ENCODE measurements around the gene SCAMP2. TPM values are rescaled to one million over a fixed set of nuclear protein-coding genes. Genes with fewer than 3 reads are reported as not detected.

Gene SCAMP2
- total RNA-seq, 1 experiment from 2014 or later: 30.1 TPM

DNA sequence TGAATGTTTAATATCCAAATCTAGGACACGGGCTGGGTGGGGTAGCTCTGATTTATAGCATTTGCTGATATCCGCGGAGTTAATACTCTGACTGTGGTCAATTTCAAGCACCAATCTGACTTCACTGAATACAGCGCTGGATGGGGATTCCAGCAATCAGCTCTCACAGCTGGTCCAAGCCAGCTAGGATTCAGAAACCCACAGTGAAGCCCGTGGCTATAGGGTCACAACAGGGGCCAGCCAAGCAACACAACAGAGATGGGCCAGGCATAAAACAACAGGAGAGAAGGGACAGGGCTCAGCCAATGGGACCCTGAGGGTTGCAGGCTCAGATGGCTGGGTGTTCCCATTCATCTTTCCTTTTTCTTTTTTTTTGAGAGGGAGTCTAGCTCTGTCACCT, 65.9 kb downstream of the SCAMP2 start:
- Histone ChIP-seq H3K9me3 (ENCODE audit: low read length) (no peaks in the 10 kb centered on the region), H2AFZ (ENCODE audit: low read length) (no peak overlapping the region), H3K79me2 (ENCODE audit: low read length) (no peaks in the 10 kb centered on the region), H3F3A (ENCODE audit: low read length, unreplicated experiment) (no peaks in the 10 kb centered on the region), H4K20me1 (ENCODE audit: low read length) (no peaks in the 10 kb centered on the region), H3K27me3 (ENCODE audit: low read length) (no peaks in the 10 kb centered on the region), H3K9me2 (replicated peaks; ENCODE audit: low read length) (no peaks in the 10 kb centered on the region), H3K27ac (ENCODE audit: low read length) (no peak overlapping the region), H3K9ac (ENCODE audit: low read length) (no peak overlapping the region), H3K36me3 (ENCODE audit: low read depth, low read length) (peaks cover 13% of the 10 kb centered on the region; the same call in 1 of the 2 replicates), H3K4me1 (ENCODE audit: insufficient read depth, low read length) (peaks cover 3% of the 10 kb centered on the region; the same call in 1 of the 2 replicates), H3K4me2 (ENCODE audit: low read length) (no peak overlapping the region), H3K4me3 (ENCODE audit: low read length) (no peak overlapping the region)
- intact Hi-C loops (cut with micrococcal nuclease): no loop called here
- no TSS peak for BruUV-seq (replicated peaks)
- no peak for TF ChIP-seq EZH2phosphoT487 (IDR thresholded peaks at IDR 0.05; ENCODE audit: borderline replicate concordance, low read length)
- TF ChIP-seq EZH2 (IDR thresholded peaks at IDR 0.05; ENCODE audit: low read length, unreplicated experiment): no peak
- TF ChIP-seq, protein P1, sequence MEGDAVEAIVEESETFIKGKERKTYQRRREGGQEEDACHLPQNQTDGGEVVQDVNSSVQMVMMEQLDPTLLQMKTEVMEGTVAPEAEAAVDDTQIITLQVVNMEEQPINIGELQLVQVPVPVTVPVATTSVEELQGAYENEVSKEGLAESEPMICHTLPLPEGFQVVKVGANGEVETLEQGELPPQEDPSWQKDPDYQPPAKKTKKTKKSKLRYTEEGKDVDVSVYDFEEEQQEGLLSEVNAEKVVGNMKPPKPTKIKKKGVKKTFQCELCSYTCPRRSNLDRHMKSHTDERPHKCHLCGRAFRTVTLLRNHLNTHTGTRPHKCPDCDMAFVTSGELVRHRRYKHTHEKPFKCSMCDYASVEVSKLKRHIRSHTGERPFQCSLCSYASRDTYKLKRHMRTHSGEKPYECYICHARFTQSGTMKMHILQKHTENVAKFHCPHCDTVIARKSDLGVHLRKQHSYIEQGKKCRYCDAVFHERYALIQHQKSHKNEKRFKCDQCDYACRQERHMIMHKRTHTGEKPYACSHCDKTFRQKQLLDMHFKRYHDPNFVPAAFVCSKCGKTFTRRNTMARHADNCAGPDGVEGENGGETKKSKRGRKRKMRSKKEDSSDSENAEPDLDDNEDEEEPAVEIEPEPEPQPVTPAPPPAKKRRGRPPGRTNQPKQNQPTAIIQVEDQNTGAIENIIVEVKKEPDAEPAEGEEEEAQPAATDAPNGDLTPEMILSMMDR (conservative IDR thresholded peaks at IDR 0.05; ENCODE audit: low read depth, low read length): no peak
- ChIA-PET POLR2A (ENCODE audit: unreplicated experiment) (no interaction called here), CTCF (no interaction called here)
- ATAC-seq: no peak
- DNase-seq: no peak

DNA sequence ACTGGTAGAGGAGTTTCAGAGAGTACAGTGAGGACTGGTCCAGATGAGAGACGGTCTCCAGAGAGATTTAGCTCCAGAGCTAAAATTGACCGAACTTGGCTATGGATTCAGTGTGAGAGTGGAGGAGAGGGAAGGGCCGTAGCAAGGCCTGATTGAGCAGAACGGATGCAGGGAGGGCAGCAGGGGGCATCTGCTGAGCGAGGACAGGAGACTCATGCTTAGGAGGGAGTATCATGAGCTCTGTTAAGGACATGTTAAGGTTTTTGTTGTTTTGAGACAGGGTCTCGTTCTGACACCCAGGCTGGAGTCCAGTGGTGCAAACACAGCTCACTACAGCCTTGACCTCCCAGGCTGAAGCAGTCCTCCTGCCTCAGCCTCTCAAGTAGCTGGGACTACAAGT, 68.2 kb downstream of the SCAMP2 start:
- no peak overlapping the region for H3K9ac ChIP-seq (ENCODE audit: low read length)
- H3K4me1 ChIP-seq (ENCODE audit: insufficient read depth, low read length): peaks cover 3% of the 10 kb centered on the region; the same call in 1 of the 2 replicates
- DNase-seq (no peak), ATAC-seq (no peak)
- H3K27me3 ChIP-seq (ENCODE audit: low read length): no peaks in the 10 kb centered on the region
- no peak overlapping the region for H3K4me2 ChIP-seq (ENCODE audit: low read length)
- BruUV-seq (replicated peaks): no TSS peak
- no peak overlapping the region for H3K27ac ChIP-seq (ENCODE audit: low read length)
- H3K4me3 ChIP-seq (ENCODE audit: low read length): no peak overlapping the region
- POLR2A ChIA-PET (ENCODE audit: unreplicated experiment): interaction anchor here (0.6 kb wide), 1 partner anchor 344 kb away, joined by 3 read pairs; no protein-coding TSS in a partner anchor
- TF ChIP-seq EZH2 (IDR thresholded peaks at IDR 0.05; ENCODE audit: low read length, unreplicated experiment): no peak
- no peak for TF ChIP-seq EZH2phosphoT487 (IDR thresholded peaks at IDR 0.05; ENCODE audit: borderline replicate concordance, low read length)
- TF ChIP-seq, protein P1 (conservative IDR thresholded peaks at IDR 0.05; ENCODE audit: low read depth, low read length): no peak
- intact Hi-C loops (cut with micrococcal nuclease): no loop called here
- no peaks in the 10 kb centered on the region for H3K9me3 ChIP-seq (ENCODE audit: low read length)
- H3K9me2 ChIP-seq (replicated peaks; ENCODE audit: low read length): no peaks in the 10 kb centered on the region
- H3K79me2 ChIP-seq (ENCODE audit: low read length): no peaks in the 10 kb centered on the region
- H2AFZ ChIP-seq (ENCODE audit: low read length): no peak overlapping the region
- CTCF ChIA-PET: no interaction called here
- no peaks in the 10 kb centered on the region for H3F3A ChIP-seq (ENCODE audit: low read length, unreplicated experiment)
- H3K36me3 ChIP-seq (ENCODE audit: low read depth, low read length): peaks cover 32% of the 10 kb centered on the region
- no peaks in the 10 kb centered on the region for H4K20me1 ChIP-seq (ENCODE audit: low read length)

DNA sequence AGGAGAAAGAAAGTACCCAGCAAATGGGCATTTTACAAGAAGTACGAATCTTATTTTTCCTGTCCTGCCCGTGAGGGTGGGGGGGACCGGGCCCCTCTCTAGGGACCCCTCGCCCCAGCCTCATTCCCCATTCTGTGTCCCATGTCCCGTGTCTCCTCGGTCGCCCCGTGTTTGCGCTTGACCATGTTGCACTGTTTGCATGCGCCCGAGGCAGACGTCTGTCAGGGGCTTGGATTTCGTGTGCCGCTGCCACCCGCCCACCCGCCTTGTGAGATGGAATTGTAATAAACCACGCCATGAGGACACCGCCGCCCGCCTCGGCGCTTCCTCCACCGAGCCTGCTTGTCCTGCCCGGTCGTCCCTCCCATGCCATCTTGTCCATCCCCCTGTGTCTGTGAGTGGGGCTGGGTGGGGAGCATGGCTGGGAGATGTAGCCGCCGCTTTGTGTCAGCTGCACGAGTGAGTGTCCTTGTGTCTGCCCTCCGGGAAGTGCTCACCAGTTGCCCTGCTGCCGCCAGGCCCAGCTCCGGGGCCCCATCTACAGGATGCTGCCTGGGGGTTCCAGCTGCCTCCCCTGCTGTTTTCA, 70.2 kb downstream of the SCAMP2 start:
- ATAC-seq (no peak), DNase-seq (no peak)
- Histone ChIP-seq H3K4me1 (ENCODE audit: insufficient read depth, low read length) (no peaks in the 10 kb centered on the region), H3K79me2 (ENCODE audit: low read length) (no peaks in the 10 kb centered on the region), H3K4me3 (ENCODE audit: low read length) (no peak overlapping the region), H3F3A (ENCODE audit: low read length, unreplicated experiment) (no peaks in the 10 kb centered on the region), H3K27me3 (ENCODE audit: low read length) (no peaks in the 10 kb centered on the region), H2AFZ (ENCODE audit: low read length) (no peak overlapping the region), H3K9ac (ENCODE audit: low read length) (no peak overlapping the region), H3K9me2 (replicated peaks; ENCODE audit: low read length) (no peaks in the 10 kb centered on the region), H3K9me3 (ENCODE audit: low read length) (no peaks in the 10 kb centered on the region), H3K36me3 (ENCODE audit: low read depth, low read length) (peaks cover 32% of the 10 kb centered on the region), H3K27ac (ENCODE audit: low read length) (no peak overlapping the region), H4K20me1 (ENCODE audit: low read length) (no peaks in the 10 kb centered on the region), H3K4me2 (ENCODE audit: low read length) (no peak overlapping the region)
- intact Hi-C loops (cut with micrococcal nuclease): no loop called here
- no TSS peak for BruUV-seq (replicated peaks)
- TF ChIP-seq EZH2phosphoT487 (IDR thresholded peaks at IDR 0.05; ENCODE audit: borderline replicate concordance, low read length): no peak
- no peak for TF ChIP-seq EZH2 (IDR thresholded peaks at IDR 0.05; ENCODE audit: low read length, unreplicated experiment)
- TF ChIP-seq, protein P1 (conservative IDR thresholded peaks at IDR 0.05; ENCODE audit: low read depth, low read length): no peak
- CTCF ChIA-PET: no interaction called here
- POLR2A ChIA-PET (ENCODE audit: unreplicated experiment): no interaction called here
